Medulla oblongata (tissue), 1 donor: ENCODE results near the gene NPLOC4.
"Not testable (repeated sequence)": the region's sequence is repeated elsewhere in the genome, so short reads cannot be mapped to it uniquely, and the experiment has no call there.

Experiments
- DNase-seq: peaks from one replicate; pipeline ENCODE4 v3.0.0-alpha.2; 2015; ENCODE audit errors: extremely low spot score

Gene NPLOC4

GRCh38 chr17:81584771-81585170, 52.1 kb downstream of the NPLOC4 start:
- not testable (repeated sequence) for DNase-seq

- no peak for DNase-seq
Measured at GRCh38 chr17:81583589-81584342, 53.1 kb downstream of the NPLOC4 start.

- no peak for DNase-seq
Measured at GRCh38 chr17:81582749-81583148, 54.2 kb downstream of the NPLOC4 start.

- DNase-seq, result no peak
Measured at GRCh38 chr17:81582341-81582740, 54.6 kb downstream of the NPLOC4 start.

GRCh38 chr17:81581758-81582157, 55.2 kb downstream of the NPLOC4 start:
- DNase-seq, result no peak

- no peak for DNase-seq
Measured at GRCh38 chr17:81580481-81580880, 56.4 kb downstream of the NPLOC4 start.

GRCh38 chr17:81579821-81580321, 57.0 kb downstream of the NPLOC4 start:
- no peak for DNase-seq

- DNase-seq, result no peak
Measured at GRCh38 chr17:81579298-81579697, 57.6 kb downstream of the NPLOC4 start.

GRCh38 chr17:81578561-81579225, 58.2 kb downstream of the NPLOC4 start:
- DNase-seq, result no peak

GRCh38 chr17:81578038-81578441, 58.9 kb downstream of the NPLOC4 start:
- no peak for DNase-seq

GRCh38 chr17:81577278-81578000, 59.5 kb downstream of the NPLOC4 start:
- DNase-seq, result no peak

GRCh38 chr17:81576621-81577277, 60.2 kb downstream of the NPLOC4 start:
- no peak for DNase-seq

- DNase-seq, result no peak
Measured at GRCh38 chr17:81575836-81576235, 61.1 kb downstream of the NPLOC4 start.

GRCh38 chr17:81574643-81574956, 62.3 kb downstream of the NPLOC4 start:
- DNase-seq, result no peak

- no peak for DNase-seq
Measured at GRCh38 chr17:81573794-81574642, 62.9 kb downstream of the NPLOC4 start.

GRCh38 chr17:81572563-81573168, 64.2 kb downstream of the NPLOC4 start:
- DNase-seq, result no peak

- no peak for DNase-seq
Measured at GRCh38 chr17:81570964-81571363, 65.9 kb downstream of the NPLOC4 start.

GRCh38 chr17:81569986-81570514, 66.9 kb downstream of the NPLOC4 start:
- DNase-seq, result no peak

- no peak for DNase-seq
Measured at GRCh38 chr17:81568416-81568815, 68.5 kb downstream of the NPLOC4 start.

- DNase-seq, result no peak
Measured at GRCh38 chr17:81567191-81567590, 69.7 kb downstream of the NPLOC4 start.
